ENCODE data around the gene DGCR6L.
"Not testable (repeated sequence)": the region's sequence is repeated elsewhere in the genome, so short reads cannot be mapped to it uniquely, and the experiment has no call there.

DGCR6L gene

DNA sequence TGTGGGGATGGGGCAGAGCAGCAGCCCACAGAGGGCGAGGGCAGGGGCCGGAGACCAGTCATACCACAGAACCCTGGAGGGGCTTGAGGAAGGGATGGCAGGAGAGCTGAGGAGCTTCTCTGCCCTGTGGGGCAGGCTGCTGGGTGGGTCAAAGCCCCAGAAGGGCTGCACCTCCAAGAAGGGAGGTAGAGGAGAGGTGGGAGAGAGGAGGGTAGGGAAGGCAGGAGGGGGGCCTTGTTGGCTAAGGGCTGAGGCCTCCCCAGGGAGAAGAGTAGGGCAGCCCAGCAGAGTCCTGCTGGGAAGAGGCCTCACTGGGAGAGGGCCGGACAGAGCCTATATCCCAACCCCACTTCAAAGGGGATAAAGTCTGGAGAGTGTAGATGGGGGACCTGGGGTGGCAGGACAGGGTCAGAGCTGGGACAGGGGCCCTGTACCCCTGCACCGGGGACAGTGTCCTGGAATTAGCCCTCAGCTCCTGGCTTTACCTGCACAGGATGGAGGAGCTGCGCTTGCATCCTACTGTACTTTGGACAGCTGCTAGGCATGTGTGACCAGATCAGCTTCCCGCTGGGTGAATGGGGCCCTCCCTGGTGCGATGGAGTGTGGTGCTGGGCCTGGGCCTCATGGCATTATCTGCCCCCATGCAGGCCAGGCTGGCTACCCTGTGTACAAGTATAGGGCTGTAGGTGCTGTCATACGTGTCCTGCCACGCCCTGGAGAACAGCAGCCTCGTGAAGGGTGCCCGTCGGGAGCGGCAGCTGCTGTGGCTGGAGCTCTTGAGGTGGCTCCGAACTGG, 7.3 kb downstream of the DGCR6L start:
- Histone ChIP-seq H3K4me3 (ENCODE audit: low read length) (no peak overlapping the region), H3K27ac (ENCODE audit: low read length) (no peak overlapping the region), H3K9ac (ENCODE audit: low read depth, low read length) (no peak overlapping the region), H3K9me3 (ENCODE audit: insufficient read depth, low read depth, low read length) (no peaks in the 10 kb centered on the region), H3K36me3 (ENCODE audit: insufficient read depth, low read depth, low read length) (no peaks in the 10 kb centered on the region), H3K27me3 (ENCODE audit: insufficient read depth, low read length) (no peaks in the 10 kb centered on the region), H3K4me1 (ENCODE audit: insufficient read depth, low read length) (peaks cover 5% of the 10 kb centered on the region; the same call in 1 of the 2 replicates)

DNA sequence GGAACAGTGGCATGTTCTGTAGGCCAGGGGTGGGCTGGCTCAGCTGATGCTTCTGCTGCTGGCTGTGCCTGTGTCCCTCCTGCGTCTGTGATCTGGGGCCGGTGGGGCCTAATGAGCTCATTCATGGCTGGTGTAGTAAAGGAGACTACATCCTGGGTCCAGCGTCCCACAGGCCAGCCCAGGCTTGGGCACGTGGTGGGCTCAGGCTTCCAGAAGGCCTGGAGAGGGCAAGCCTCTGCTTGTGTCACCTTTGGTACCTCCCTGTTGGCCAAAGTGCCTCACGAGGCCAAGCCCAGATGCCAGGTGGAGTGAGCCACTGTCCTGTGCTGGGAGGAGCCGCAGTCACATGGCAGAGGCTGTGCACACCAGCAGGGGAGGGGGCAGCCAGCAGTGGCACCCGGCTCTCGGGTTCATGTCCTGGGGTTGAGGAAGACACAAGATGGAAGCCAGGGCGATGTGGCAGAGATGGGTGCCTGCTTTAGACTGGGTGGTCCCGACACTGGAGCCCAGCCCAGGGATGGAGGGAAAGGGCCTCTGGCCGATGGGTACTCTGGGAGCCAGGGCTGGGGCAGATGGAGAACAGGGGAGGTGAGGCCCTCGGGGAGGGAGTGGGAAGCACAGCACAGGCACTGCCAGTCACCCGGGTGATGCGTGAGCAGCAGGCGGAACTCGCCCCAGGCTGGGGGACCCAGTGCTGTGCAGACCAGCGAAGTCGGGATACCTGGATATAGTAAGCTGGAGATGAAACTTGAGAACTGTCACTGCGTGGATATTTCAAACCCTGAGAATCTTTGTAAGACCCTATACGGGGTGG, 8.4 kb downstream of the DGCR6L start:
- not testable (repeated sequence) for H3K9me3 ChIP-seq (ENCODE audit: insufficient read depth, low read depth, low read length)

DNA sequence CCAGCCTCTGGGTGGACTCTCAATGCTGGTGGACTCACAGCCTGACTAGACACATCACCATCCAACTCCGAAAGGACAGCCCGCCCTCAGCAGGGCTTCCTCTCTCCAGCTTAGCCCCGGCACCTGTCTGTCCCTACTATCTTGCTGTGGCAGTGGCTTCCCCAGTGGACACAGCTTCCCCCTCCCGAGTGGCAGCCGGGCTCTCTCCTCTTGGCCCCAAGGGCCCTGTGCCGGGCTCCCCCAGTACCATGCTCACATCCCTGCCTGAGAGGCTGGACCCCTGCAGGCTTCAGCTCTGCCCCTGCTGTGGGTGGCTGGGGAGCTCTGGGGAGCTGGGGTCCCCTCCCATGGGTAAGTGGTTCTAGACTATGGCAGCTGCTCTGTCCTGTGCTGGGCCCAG, 9.1 kb downstream of the DGCR6L start:
- not testable (repeated sequence) for H3K9ac ChIP-seq (ENCODE audit: low read depth, low read length)

More for the DNA sequence above, 8.4 kb downstream of the DGCR6L start:
- not testable (repeated sequence) for H3K9ac ChIP-seq (ENCODE audit: low read depth, low read length); H3K4me1 ChIP-seq (ENCODE audit: insufficient read depth, low read length); H3K36me3 ChIP-seq (ENCODE audit: insufficient read depth, low read depth, low read length); H3K4me3 ChIP-seq (ENCODE audit: low read length); H3K27ac ChIP-seq (ENCODE audit: low read length); H3K27me3 ChIP-seq (ENCODE audit: insufficient read depth, low read length)

DNA sequence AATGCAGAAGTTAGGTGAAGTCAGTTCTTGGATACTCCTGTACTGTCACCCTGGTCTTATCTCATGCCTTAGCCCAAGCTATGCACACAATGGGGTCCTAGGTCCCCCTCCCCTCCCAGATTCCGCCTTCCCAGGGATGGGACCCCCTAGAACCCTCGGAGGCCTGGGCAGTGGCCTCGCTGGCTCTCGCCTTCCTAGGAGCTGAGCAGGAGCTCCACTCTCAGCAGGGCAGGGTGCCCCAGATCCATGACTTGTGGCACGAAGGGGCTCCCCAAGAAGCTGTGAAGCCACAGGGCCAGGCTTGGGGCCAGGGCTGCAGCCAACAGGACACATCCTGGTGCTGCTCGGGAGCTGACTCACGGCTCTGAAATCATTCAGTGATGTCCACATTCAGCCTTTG, 9.7 kb downstream of the DGCR6L start:
- H3K4me1 ChIP-seq (ENCODE audit: insufficient read depth, low read length); H3K9ac ChIP-seq (ENCODE audit: low read depth, low read length); H3K27me3 ChIP-seq (ENCODE audit: insufficient read depth, low read length): not testable (repeated sequence)

More for the DNA sequence above, 9.1 kb downstream of the DGCR6L start:
- not testable (repeated sequence) for H3K27me3 ChIP-seq (ENCODE audit: insufficient read depth, low read length); H3K36me3 ChIP-seq (ENCODE audit: insufficient read depth, low read depth, low read length); H3K27ac ChIP-seq (ENCODE audit: low read length); H3K4me1 ChIP-seq (ENCODE audit: insufficient read depth, low read length); H3K9me3 ChIP-seq (ENCODE audit: insufficient read depth, low read depth, low read length); H3K4me3 ChIP-seq (ENCODE audit: low read length)

DNA sequence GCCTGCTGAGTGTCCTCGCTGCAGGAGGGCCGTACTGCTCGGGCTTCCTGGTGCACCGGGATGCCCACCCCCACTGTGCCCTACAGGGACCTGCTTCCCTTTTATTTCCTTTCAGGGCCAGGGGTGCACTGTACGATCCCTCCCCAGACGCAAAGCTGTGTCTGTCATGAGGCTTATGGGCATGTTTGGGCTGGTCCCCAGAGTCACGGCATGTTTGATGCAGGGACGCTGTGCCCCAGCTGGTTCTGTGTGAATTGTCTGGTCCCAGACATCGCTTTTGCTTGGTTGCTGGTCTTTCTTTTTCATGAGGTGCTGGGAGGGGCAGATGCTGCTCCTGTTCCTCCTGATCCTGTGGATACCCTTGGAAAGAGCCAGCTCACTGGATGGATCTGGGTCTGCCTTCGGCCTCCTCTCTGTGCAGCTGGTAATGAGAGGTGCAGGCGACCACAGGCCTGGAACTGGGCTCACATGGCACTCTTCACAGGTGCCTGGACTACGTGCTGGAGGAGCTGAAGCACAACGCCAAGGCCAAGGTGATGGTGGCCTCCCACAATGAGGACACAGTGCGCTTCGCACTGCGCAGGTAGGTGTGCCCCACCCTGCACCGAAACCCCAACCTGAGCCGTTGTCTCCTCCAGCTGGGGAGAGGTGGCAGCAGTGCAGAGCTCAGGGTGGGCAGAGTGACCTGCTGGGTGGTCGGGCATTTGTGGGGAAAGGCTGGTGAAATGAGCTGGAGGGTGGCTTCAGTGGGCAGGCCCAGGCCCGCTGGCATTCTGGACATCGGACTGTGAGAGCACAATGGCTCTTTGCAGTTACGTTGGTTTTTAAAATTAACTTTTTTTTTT, 10.8 kb downstream of the DGCR6L start:
- not testable (repeated sequence) for H3K4me1 ChIP-seq (ENCODE audit: insufficient read depth, low read length); H3K27me3 ChIP-seq (ENCODE audit: insufficient read depth, low read length); H3K27ac ChIP-seq (ENCODE audit: low read length); H3K4me3 ChIP-seq (ENCODE audit: low read length); H3K9ac ChIP-seq (ENCODE audit: low read depth, low read length); H3K36me3 ChIP-seq (ENCODE audit: insufficient read depth, low read depth, low read length); H3K9me3 ChIP-seq (ENCODE audit: insufficient read depth, low read depth, low read length)

More for the DNA sequence above, 9.7 kb downstream of the DGCR6L start:
- H3K4me3 ChIP-seq (ENCODE audit: low read length); H3K27ac ChIP-seq (ENCODE audit: low read length); H3K36me3 ChIP-seq (ENCODE audit: insufficient read depth, low read depth, low read length); H3K9me3 ChIP-seq (ENCODE audit: insufficient read depth, low read depth, low read length): not testable (repeated sequence)

DNA sequence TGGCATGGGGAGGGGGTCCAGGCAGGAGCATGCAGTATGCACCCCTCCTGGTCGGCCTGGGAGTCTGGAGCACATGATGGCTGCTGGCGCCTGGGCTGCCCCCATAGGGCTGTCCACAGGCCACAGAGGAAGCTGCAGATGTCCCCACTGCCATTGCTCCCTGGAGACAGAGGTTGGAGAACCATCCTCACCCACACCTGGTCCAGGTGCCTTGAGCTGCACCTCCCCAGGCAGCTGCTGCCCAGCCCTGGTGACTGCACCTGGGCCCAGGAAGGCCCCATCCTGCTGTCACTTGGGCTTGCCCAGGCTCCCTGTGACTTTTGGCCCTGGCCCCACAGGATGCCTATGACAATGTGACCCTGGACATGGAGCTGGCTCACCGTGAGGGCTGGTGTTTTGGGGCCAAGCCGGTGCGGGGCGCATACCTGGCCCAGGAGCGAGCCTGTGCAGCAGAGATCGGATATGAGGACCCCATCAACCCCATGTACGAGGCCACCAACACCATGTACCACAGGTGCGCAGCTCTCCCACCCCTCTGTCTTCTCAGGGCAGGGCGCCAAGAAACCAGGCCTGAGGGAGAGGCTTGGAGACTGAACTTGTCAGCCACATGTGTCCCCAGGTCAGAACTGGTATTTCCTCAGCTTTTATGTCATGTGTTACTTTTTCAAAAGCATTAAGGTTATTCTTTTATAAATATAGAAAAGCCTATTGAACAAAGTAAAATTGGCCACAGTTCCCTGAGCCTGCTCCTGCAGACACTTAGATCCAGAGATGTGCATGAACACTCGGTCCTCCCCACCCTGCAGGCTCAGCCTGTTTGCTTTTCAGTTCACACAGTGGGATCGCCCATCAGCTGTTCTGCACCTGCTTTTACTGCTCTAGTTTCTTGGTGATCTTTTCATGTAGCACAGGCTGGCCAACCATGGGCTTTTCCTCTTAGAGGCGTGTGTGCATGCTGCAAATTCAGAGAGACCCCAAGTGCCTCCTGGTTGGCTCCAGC, 12.1 kb downstream of the DGCR6L start:
- not testable (repeated sequence) for H3K27ac ChIP-seq (ENCODE audit: low read length); H3K9me3 ChIP-seq (ENCODE audit: insufficient read depth, low read depth, low read length); H3K36me3 ChIP-seq (ENCODE audit: insufficient read depth, low read depth, low read length); H3K27me3 ChIP-seq (ENCODE audit: insufficient read depth, low read length); H3K4me3 ChIP-seq (ENCODE audit: low read length); H3K9ac ChIP-seq (ENCODE audit: low read depth, low read length); H3K4me1 ChIP-seq (ENCODE audit: insufficient read depth, low read length)

DNA sequence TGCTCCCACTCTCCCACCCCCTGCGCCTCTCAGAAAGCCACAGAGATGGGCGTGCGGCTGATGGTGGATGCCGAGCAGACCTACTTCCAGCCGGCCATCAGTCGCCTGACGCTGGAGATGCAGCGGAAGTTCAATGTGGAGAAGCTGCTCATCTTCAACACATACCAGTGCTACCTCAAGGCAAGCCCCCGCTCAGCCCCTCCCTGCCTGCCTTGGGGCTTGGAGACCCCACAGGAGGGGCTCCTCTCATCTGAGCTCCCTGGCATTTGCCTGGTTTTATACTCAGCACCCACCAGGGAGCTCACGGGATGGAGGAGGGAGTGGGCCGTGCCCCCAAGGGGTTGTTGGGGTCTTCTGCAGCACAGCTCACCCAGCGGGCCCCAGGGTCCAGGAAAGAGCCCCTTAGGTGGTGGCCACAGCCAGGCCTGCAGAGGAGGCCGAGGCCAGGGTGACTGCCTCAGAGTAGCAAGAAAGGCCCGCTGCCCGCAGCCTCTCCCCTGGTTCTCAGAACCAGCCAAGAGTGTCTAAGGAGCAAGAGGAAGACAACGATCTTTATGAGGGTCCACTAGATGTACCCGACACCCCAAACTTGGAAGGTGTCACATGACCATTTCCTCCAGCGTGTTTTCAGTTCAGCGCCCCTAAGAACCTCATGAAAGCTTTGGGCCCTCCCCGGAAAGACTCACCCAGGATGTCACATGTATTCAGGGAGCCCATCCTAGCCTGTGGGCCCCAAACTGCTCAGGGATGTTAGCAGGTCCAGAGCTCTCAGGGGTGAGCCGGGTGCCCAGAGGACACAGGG, 13.0 kb downstream of the DGCR6L start:
- not testable (repeated sequence) for H3K4me1 ChIP-seq (ENCODE audit: insufficient read depth, low read length); H3K27ac ChIP-seq (ENCODE audit: low read length); H3K4me3 ChIP-seq (ENCODE audit: low read length); H3K9me3 ChIP-seq (ENCODE audit: insufficient read depth, low read depth, low read length); H3K9ac ChIP-seq (ENCODE audit: low read depth, low read length); H3K36me3 ChIP-seq (ENCODE audit: insufficient read depth, low read depth, low read length)
- H3K27me3 ChIP-seq (ENCODE audit: insufficient read depth, low read length): peaks cover 10% of the 10 kb centered on the region

DNA sequence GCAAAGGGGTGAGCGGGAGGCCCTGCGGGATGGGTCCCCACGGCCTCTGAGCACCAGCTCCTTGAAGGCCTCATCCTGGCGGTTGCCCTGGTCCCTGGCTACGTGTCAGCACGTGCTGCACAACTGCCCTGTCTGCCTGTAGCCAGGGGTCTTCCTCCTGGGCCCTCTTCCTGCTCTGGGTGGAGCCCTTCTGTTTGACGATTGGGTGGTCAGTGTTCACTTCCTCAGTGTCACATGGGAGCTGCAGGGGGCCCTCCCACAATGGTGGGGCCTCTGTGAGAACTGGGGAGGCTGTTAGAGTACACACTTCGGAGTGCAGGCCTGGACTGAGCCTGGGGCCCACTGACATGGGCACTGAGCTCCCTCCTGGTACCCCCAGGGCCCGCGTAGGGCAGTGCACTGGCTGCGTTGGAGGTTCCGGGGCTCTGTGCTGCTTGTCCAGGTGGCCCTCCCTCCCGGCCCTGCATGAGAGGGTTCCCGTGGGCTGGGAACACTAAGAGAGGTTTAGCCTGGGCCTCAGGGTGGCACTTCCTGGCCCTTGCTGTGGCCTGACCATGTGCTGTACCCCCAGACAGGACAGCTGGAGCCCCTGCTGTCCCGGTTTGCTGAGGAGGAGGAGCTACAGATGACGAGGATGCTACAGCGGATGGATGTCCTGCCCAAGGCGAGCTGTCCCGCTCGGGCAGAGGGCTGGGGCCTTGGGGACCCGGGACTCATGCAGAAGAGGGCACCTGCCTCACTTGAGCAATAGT, 13.8 kb downstream of the DGCR6L start:
- no peaks in the 10 kb centered on the region for H3K9me3 ChIP-seq (ENCODE audit: insufficient read depth, low read depth, low read length)
- no peaks in the 10 kb centered on the region for H3K36me3 ChIP-seq (ENCODE audit: insufficient read depth, low read depth, low read length)
- H3K27me3 ChIP-seq (ENCODE audit: insufficient read depth, low read length): peaks cover 18% of the 10 kb centered on the region
- H3K9ac ChIP-seq (ENCODE audit: low read depth, low read length): no peak overlapping the region
- no peak overlapping the region for H3K4me3 ChIP-seq (ENCODE audit: low read length)
- no peaks in the 10 kb centered on the region for H3K4me1 ChIP-seq (ENCODE audit: insufficient read depth, low read length)
- no peak overlapping the region for H3K27ac ChIP-seq (ENCODE audit: low read length)

DNA sequence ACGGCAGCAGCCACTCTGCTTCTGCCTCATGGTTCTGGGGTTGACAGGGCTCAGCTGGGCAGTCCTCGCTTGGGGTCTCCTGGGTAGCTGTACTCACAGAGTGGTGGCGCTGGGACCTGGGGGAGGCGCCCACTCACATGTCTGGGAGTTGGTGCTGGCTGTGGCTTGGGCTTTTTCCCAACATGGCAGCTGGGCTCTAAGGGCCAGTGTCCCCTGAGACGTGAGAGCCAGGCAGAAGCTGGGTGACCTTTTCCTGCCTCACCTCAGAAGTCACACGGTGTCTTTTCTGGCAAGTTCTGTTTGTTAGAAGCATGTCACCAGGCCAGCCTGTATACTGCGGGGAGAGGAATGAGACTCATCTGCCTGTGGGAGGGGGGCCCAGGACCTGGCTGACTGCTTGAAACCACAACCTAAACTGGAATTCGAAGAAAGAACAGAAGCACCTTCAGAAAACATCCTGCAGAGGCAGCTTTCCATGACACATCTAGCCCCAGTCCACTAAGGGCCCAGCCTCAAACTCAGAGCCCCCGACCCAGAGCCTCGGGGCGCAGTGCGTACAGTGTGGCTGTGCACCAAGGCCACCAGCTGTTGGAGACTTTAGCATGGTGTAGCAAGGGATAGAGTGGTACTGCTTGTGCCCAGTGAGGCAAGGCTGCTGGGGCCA, 14.5 kb downstream of the DGCR6L start:
- H3K4me1 ChIP-seq (ENCODE audit: insufficient read depth, low read length); H3K4me3 ChIP-seq (ENCODE audit: low read length); H3K9ac ChIP-seq (ENCODE audit: low read depth, low read length); H3K27ac ChIP-seq (ENCODE audit: low read length); H3K36me3 ChIP-seq (ENCODE audit: insufficient read depth, low read depth, low read length); H3K9me3 ChIP-seq (ENCODE audit: insufficient read depth, low read depth, low read length): not testable (repeated sequence)
- peaks cover 25% of the 10 kb centered on the region for H3K27me3 ChIP-seq (ENCODE audit: insufficient read depth, low read length)

Data from iPS-20b (cell line).